HG03469 (cell line): ENCODE results near the gene MTMR6.

ENCODE experiments used
- ATAC-seq: cut with Tn5 transposase; IDR thresholded peaks from one replicate; pipeline ENCODE4 v1.9.1; 2021; ENCODE audit warnings: mild to moderate bottlenecking, moderate library complexity, moderate number of reproducible peaks; ENCODE audit not compliant: unreplicated experiment

The MTMR6 gene

DNA sequence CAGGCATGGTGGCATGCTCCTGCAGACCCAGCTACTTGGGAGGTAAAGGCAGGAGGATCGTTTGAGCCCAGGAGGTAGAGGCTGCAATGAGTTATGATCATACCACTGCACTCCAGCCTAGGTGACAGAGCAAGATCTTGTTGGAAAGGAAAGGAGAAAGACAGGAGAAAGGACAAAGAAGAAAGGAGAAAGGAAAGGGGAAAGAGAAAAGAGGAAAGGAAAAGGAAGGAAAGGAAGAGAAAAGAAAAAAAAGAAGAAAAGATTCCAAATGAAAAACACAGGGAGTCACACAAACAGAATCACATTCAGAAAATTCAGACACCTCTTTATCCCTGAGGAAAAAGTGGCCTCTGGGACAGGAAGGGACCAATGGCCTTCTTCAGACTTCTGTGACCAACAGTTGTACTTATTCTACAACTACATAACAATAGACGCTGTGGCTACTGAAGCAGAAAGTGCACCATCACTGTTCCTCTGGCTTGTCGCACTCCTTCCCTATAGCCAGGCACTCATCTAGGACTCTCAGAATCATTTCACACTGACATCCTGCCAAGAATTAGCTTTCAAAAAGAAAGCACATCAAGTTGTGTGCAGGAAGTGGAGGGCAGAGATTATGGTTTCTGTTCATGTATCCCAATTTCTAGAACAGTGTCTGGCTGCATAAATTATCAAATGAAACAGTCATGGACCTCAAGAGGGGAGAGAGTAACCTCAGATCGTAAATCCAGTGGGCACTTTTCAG lies 5.9 kb downstream of the MTMR6 start:
- ATAC-seq, result peak; percentile 44

- no peak for ATAC-seq
Measured at GRCh38 chr13:25280396-25280795, 6.9 kb downstream of the MTMR6 start.

DNA sequence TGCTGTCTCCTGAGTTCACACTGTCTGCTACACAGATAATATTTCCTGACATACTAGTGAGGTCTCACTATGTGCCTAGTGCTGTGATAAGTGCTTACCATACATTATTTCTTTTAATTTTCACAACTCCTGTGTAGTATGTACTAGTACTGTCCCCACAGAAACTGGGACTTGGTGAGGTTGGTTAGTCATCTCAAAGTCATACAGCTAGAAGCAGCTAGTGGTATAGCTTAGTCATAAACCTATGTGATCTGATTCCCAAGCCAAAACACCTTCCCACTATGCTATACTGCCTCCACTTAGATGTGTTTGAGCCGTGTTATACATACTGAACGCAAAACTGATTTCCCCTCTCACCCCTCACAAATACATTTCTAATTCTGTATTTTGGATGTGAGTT lies 10.5 kb downstream of the MTMR6 start:
- no peak for ATAC-seq

- no peak for ATAC-seq
Measured at GRCh38 chr13:25268561-25268960, 18.7 kb downstream of the MTMR6 start.

- peak; percentile 50 for ATAC-seq
Measured at GRCh38 chr13:25267715-25268114, 19.6 kb downstream of the MTMR6 start.

- no peak for ATAC-seq
Measured at GRCh38 chr13:25266706-25267105, 20.6 kb downstream of the MTMR6 start.

- no peak for ATAC-seq
Measured at GRCh38 chr13:25262261-25262660, 25.0 kb downstream of the MTMR6 start.

DNA sequence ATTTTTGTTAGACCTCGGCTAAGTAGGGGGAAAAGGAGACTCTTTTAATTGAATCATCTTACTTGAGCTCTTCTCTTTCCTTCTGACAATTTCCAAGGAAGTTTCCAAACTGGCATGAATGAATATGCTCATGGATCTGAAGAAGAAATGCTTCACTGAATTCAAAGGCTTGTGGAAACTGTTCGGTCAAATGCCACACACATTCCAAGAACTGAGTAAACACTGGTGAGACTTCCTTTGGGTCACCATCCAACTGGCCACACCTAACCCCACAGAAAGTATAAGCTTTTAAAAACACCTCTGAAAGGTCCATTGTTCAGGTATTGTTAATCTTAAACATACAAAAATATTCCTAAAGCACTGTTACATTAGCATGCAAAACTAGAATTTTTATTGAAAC lies 33.6 kb downstream of the MTMR6 start:
- no peak for ATAC-seq

- ATAC-seq, result no peak
Measured at GRCh38 chr13:25252752-25253151, 34.5 kb downstream of the MTMR6 start.

GRCh38 chr13:25252225-25252624 lies 35.1 kb downstream of the MTMR6 start:
- ATAC-seq, result no peak

GRCh38 chr13:25249001-25249543 lies 38.2 kb downstream of the MTMR6 start:
- ATAC-seq, result peak; percentile 37

- no peak for ATAC-seq
Measured at GRCh38 chr13:25248071-25248470, 39.2 kb downstream of the MTMR6 start.

- ATAC-seq, result no peak
Measured at GRCh38 chr13:25247360-25247759, 39.9 kb downstream of the MTMR6 start.

- ATAC-seq, result no peak
Measured at GRCh38 chr13:25244123-25244522, 43.2 kb downstream of the MTMR6 start.

GRCh38 chr13:25242956-25243355 lies 44.3 kb downstream of the MTMR6 start:
- no peak for ATAC-seq

DNA sequence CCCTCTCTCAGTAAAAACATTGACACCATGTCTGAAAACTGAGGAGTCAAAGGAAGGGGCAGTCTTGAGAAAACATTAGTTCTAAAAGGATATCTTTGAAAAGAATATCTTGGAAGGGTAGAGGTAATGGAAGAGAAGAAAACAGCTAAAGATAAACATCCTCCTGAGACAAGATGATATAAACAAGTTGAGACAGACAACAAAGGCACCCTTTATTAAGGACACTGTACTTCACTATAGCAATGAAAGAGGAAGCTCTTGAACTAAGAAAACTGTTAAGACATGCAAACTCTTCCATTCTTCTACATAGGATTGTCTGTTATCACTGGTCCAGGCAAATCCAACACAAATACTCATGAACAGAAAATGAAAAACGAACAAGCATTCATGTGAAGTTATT lies 46.3 kb downstream of the MTMR6 start:
- ATAC-seq, result no peak

DNA sequence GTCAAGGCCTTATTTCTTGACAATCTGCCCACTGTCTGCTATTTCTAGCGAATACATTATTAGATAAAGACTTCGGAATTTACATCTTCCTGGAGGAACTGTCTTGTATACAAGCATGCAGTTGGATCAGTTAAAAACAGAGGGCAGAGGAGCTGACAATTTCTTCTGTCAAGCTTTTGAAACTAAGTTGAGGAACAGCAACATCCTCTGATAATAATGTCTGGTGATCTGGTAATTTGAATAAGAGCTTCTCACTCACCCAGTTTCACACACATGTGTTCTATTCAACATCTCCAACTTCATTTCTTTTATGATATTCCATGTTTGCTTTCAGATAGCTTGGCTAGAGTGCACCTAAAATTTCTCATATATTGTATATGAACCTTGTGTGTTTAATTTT lies 50.2 kb downstream of the MTMR6 start:
- ATAC-seq, result no peak

- no peak for ATAC-seq
Measured at GRCh38 chr13:25233861-25234260, 53.4 kb downstream of the MTMR6 start.

GRCh38 chr13:25232937-25233515 lies 54.3 kb downstream of the MTMR6 start:
- ATAC-seq, result no peak

GRCh38 chr13:25231517-25231916 lies 55.8 kb downstream of the MTMR6 start:
- ATAC-seq, result no peak

DNA sequence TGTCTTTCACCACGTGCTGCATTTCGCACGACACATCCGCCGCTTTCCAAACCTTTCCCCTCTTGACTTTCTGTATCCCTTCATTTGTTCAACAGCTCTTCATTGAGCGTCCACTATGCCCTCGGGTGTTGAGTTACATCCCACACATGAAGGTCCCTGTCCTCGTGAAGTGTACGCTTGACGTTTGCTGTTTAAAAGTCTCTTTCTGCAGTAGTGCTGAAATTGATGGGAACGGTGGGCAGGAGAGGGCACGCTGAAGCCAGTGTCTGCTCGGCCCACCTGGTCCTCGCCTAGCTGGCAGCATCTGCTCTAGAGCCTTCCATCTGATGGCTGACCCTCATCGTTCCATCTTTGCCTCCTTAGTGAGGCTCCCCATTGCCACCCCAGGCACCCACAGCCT lies 59.6 kb downstream of the MTMR6 start:
- no peak for ATAC-seq

GRCh38 chr13:25225970-25226369 lies 61.3 kb downstream of the MTMR6 start:
- no peak for ATAC-seq
